Measurements from ENCODE around the gene PTP4A2. TPM values are rescaled to one million over a fixed set of nuclear protein-coding genes. Genes with fewer than 3 reads are reported as not detected.

Gene PTP4A2
- polyA plus RNA-seq, 1 experiment, result 658 TPM

GRCh38 chr1:31906557-31906956, 31.6 kb downstream of the PTP4A2 start:
- POLR2A ChIA-PET, result no interaction called here
- H3K27me3 ChIP-seq (ENCODE audit: control insufficient read depth, insufficient read depth, low read length), result no peaks in the 10 kb centered on the region

GRCh38 chr1:31905681-31906080, 32.5 kb downstream of the PTP4A2 start:
- ChIA-PET POLR2A (interaction anchor here (0.6 kb wide), 1 partner anchor 689 kb away, joined by 4 read pairs; no protein-coding TSS in a partner anchor), CTCF (interaction anchor here (1.1 to 5.4 kb wide), 2 partner anchors 58 to 62 kb away, joined by 3 to 32 read pairs; no protein-coding TSS in a partner anchor)
- no peak overlapping the region for H3K4me3 ChIP-seq (ENCODE audit: low read depth, low read length)
- H3K9me3 ChIP-seq (ENCODE audit: control insufficient read depth, insufficient read depth, low read length), result no peaks in the 10 kb centered on the region
- H3K27me3 ChIP-seq (ENCODE audit: control insufficient read depth, insufficient read depth, low read length), result no peaks in the 10 kb centered on the region
- H3K27ac ChIP-seq (ENCODE audit: low read depth, low read length), result no peak overlapping the region
- DNase-seq (ENCODE audit: low read depth, low spot score), result no peak
- TF ChIP-seq CTCF (IDR thresholded peaks at IDR 0.05; ENCODE audit: low read depth, low read length), result no peak

More at GRCh38 chr1:31906557-31906956, 31.6 kb downstream of the PTP4A2 start:
- CTCF ChIA-PET, result no interaction called here
- Histone ChIP-seq H3K27ac (ENCODE audit: low read depth, low read length) (no peak overlapping the region), H3K4me3 (ENCODE audit: low read depth, low read length) (no peak overlapping the region), H3K9me3 (ENCODE audit: control insufficient read depth, insufficient read depth, low read length) (no peaks in the 10 kb centered on the region)
- no peak for DNase-seq (ENCODE audit: low read depth, low spot score)
- no peak for TF ChIP-seq CTCF (IDR thresholded peaks at IDR 0.05; ENCODE audit: low read depth, low read length)

GRCh38 chr1:31905093-31905509, 33.1 kb downstream of the PTP4A2 start:
- no peak for DNase-seq (ENCODE audit: low read depth, low spot score)
- Histone ChIP-seq H3K27ac (ENCODE audit: low read depth, low read length) (no peak overlapping the region), H3K27me3 (ENCODE audit: control insufficient read depth, insufficient read depth, low read length) (no peaks in the 10 kb centered on the region), H3K9me3 (ENCODE audit: control insufficient read depth, insufficient read depth, low read length) (no peaks in the 10 kb centered on the region), H3K4me3 (ENCODE audit: low read depth, low read length) (no peak overlapping the region)
- no peak for TF ChIP-seq CTCF (IDR thresholded peaks at IDR 0.05; ENCODE audit: low read depth, low read length)
- ChIA-PET POLR2A (no interaction called here), CTCF (interaction anchor here (0.6 to 5.4 kb wide), 3 partner anchors 33 to 63 kb away, joined by 3 to 32 read pairs (median 3); partner anchors contain the start of gene PTP4A2)

- no peak for DNase-seq (ENCODE audit: low read depth, low spot score)
- TF ChIP-seq CTCF (IDR thresholded peaks at IDR 0.05; ENCODE audit: low read depth, low read length), result no peak
- Histone ChIP-seq H3K27me3 (ENCODE audit: control insufficient read depth, insufficient read depth, low read length) (no peaks in the 10 kb centered on the region), H3K4me3 (ENCODE audit: low read depth, low read length) (no peak overlapping the region), H3K27ac (ENCODE audit: low read depth, low read length) (no peak overlapping the region), H3K9me3 (ENCODE audit: control insufficient read depth, insufficient read depth, low read length) (no peaks in the 10 kb centered on the region)
- CTCF ChIA-PET, result interaction anchor here (0.5 to 5.4 kb wide), 4 partner anchors 33 to 140 kb away, joined by 3 to 32 read pairs (median 3); partner anchors contain the start of gene PTP4A2
- POLR2A ChIA-PET, result no interaction called here
Observed at GRCh38 chr1:31904339-31905092, 33.7 kb downstream of the PTP4A2 start.

GRCh38 chr1:31902510-31902860, 35.7 kb downstream of the PTP4A2 start:
- Histone ChIP-seq H3K9me3 (ENCODE audit: control insufficient read depth, insufficient read depth, low read length) (no peaks in the 10 kb centered on the region), H3K27ac (ENCODE audit: low read depth, low read length) (no peak overlapping the region), H3K27me3 (ENCODE audit: control insufficient read depth, insufficient read depth, low read length) (no peaks in the 10 kb centered on the region), H3K4me3 (ENCODE audit: low read depth, low read length) (no peak overlapping the region)
- no peak for TF ChIP-seq CTCF (IDR thresholded peaks at IDR 0.05; ENCODE audit: low read depth, low read length)
- no peak for DNase-seq (ENCODE audit: low read depth, low spot score)
- POLR2A ChIA-PET, result interaction anchor here (0.7 to 1.2 kb wide), 3 partner anchors 36 to 88 kb away, joined by 3 to 13 read pairs (median 9); partner anchors contain the start of gene PTP4A2
- CTCF ChIA-PET, result interaction anchor here (5.4 kb wide), 1 partner anchor 61 kb away, joined by 32 read pairs; no protein-coding TSS in a partner anchor

All from AG04450 (cell line).